Liver (tissue), 9 donors: Measurements from ENCODE around the gene CAVIN2. TPM values are rescaled to one million over a fixed set of nuclear protein-coding genes. Genes with fewer than 3 reads are reported as not detected.

Source experiments
- DNase-seq: peaks from one replicate; pipeline ENCODE4 v3.0.0-alpha.2; 2017; ENCODE audit warnings: low spot score
- H3K27ac ChIP-seq, 2 donors: one replicate each; pipeline ENCODE4 v1.7.0; 2013; ENCODE audit warnings: inconsistent platforms in 2 of 2, low read length in 2 of 2, control low read depth in 1 of 2, low read depth in 1 of 2, mild to moderate bottlenecking in 1 of 2
- H3K27me3 ChIP-seq, 4 donors: one replicate each; pipeline versions ENCODE4 v1.6.1 to v1.7.0; 2013; ENCODE audit warnings: low read length in 3 of 4, inconsistent platforms in 1 of 4, mild to moderate bottlenecking in 1 of 4, moderate library complexity in 1 of 4; ENCODE audit not compliant: control insufficient read depth in 4 of 4, insufficient read depth in 4 of 4
- H3K36me3 ChIP-seq, 4 donors: one replicate each; pipeline versions ENCODE4 v1.6.1 to v1.7.0; 2013; ENCODE audit warnings: low read length in 3 of 4, mild to moderate bottlenecking in 3 of 4, low read depth in 1 of 4, moderate library complexity in 1 of 4; ENCODE audit not compliant: control insufficient read depth in 4 of 4, insufficient read depth in 3 of 4
- H3K4me1 ChIP-seq, 4 donors: one replicate each; pipeline versions ENCODE4 v1.6.1 to v1.7.0; 2013; ENCODE audit warnings: low read length in 3 of 4, mild to moderate bottlenecking in 3 of 4, moderate library complexity in 1 of 4; ENCODE audit not compliant: control insufficient read depth in 4 of 4, insufficient read depth in 4 of 4
- H3K4me3 ChIP-seq, 3 donors: one replicate each; pipeline versions ENCODE4 v1.6.1 to v1.7.0; 2013; ENCODE audit warnings: low read length in 3 of 3, control low read depth in 1 of 3, low read depth in 1 of 3, mild to moderate bottlenecking in 1 of 3
- H3K9ac ChIP-seq, 2 donors: one replicate each; pipeline ENCODE4 v1.7.0; 2013; ENCODE audit warnings: low read length in 2 of 2, mild to moderate bottlenecking in 2 of 2, moderate library complexity in 2 of 2, control low read depth in 1 of 2, low read depth in 1 of 2
- H3K9me3 ChIP-seq, 4 donors: one replicate each; pipeline versions ENCODE4 v1.6.1 to v1.7.0; 2013; ENCODE audit warnings: low read length in 3 of 4; ENCODE audit not compliant: control insufficient read depth in 4 of 4
- EGR1 ChIP-seq, 2 donors: IDR thresholded peaks; 2 replicates each; pipeline ENCODE4 v1.6.1; 2016 to 2018; ENCODE audit warnings: antibody characterized with exemption in 2 of 2, low read depth in 2 of 2
- FOXA2 ChIP-seq: IDR thresholded peaks from 2 replicates; pipeline ENCODE4 v1.6.1; 2016; ENCODE audit warnings: antibody characterized with exemption
- HNF4A ChIP-seq, 2 donors: conservative IDR thresholded peaks; 2 replicates each; pipeline ENCODE4 v1.6.1; 2016; ENCODE audit warnings: antibody characterized with exemption in 2 of 2, mild to moderate bottlenecking in 2 of 2
- HNF4G ChIP-seq: IDR thresholded peaks from 2 replicates; pipeline ENCODE4 v1.6.1; 2016; ENCODE audit warnings: antibody characterized with exemption
- RAD21 ChIP-seq, 2 donors: IDR thresholded peaks; 2 replicates each; pipeline ENCODE4 v1.6.1; 2016; ENCODE audit warnings: antibody characterized with exemption in 2 of 2, mild to moderate bottlenecking in 2 of 2
- REST ChIP-seq: IDR thresholded peaks from 2 replicates; pipeline ENCODE4 v1.6.1; 2016; ENCODE audit warnings: antibody characterized with exemption, mild to moderate bottlenecking
- RXRA ChIP-seq, 2 donors: IDR thresholded peaks; 2 replicates each; pipeline ENCODE4 v1.6.1; 2017 to 2018; ENCODE audit warnings: antibody characterized with exemption in 2 of 2, mild to moderate bottlenecking in 1 of 2
- SP1 ChIP-seq: IDR thresholded peaks from 2 replicates; pipeline ENCODE4 v1.6.1; 2018; ENCODE audit warnings: antibody characterized with exemption, mild to moderate bottlenecking
- TAF1 ChIP-seq: conservative IDR thresholded peaks from 2 replicates; pipeline ENCODE4 v1.6.1; 2016; ENCODE audit warnings: antibody characterized with exemption, mild to moderate bottlenecking
- WGBS: extraction: QIAGEN DNeasy Blood & Tissue Kit; methylation state at CpG from one replicate; pipeline ENCODE4 v1.1.7; 2013; 5-methylcytosine and 5-hydroxymethylcytosine counted together
- polyA plus RNA-seq, 2 donors: library from polyadenylated mRNA; stranded (reverse) in 1 of 2; unstranded in 1 of 2; fragments of 200-250 nt in 1 of 2; fragments of >200 nt in 1 of 2; fragmentation: Nextera tagmentation in 1 of 2; extraction: Ambion mirVana in 1 of 2; gene quantifications; one replicate each; pipeline versions ENCODE4 v1.2.1 to v1.2.3, GENCODE V29; 2013 to 2015
- total RNA-seq, 2 donors: library from RNA; depleted of rRNA; stranded (reverse); fragments of >200 nt; gene quantifications; one replicate each; pipeline ENCODE4 v1.2.3, GENCODE V29; 2014
- TF ChIP-seq, protein P1 (sequence below): IDR thresholded peaks from 2 replicates; pipeline ENCODE4 v1.6.1; 2016; ENCODE audit warnings: antibody characterized with exemption
- TF ChIP-seq, protein P2 (sequence below): IDR thresholded peaks from 2 replicates; pipeline ENCODE4 v1.6.1; 2016; ENCODE audit warnings: antibody characterized with exemption
- TF ChIP-seq, protein P3 (sequence below): fragments of 150-350 bp; IDR thresholded peaks from 2 replicates; pipeline ENCODE4 v1.5.1; 2017; ENCODE audit warnings: improper control_type of control experiment, low read depth, low read length; ENCODE audit not compliant: missing input control
- donor health status: healthy.
- donor health status: healthy.
- donor health status: healthy.
- donor health status: healthy.
- donor health status: healthy.

CAVIN2 gene
- total and polyA plus RNA-seq, 4 donors: 13.3 to 20.7 (median 14.0) TPM

DNA sequence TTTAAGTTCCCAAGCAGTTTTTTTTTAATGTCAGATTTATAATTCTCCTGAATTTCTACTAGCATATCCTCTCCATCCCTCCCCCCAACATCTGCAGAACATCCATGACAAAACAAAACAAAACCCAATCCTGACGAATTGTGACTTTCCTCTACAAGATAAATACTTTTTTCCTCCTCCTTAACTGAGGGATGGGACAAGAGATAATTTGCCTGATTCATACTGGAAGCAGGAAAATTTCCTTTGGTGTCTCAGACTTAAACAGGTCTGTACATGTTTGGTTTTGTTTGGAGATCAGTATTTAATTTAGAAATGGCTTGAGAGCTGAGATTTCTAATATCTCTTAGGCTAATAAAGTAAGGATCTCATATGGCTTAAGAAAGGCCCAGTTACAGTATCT, 2.2 kb downstream of the CAVIN2 start (continued):
- no peak for TF ChIP-seq REST
- no peak for TF ChIP-seq RXRA (IDR thresholded peaks at IDR 0.05)
- no peak for TF ChIP-seq SP1
- TF ChIP-seq, protein P1, sequence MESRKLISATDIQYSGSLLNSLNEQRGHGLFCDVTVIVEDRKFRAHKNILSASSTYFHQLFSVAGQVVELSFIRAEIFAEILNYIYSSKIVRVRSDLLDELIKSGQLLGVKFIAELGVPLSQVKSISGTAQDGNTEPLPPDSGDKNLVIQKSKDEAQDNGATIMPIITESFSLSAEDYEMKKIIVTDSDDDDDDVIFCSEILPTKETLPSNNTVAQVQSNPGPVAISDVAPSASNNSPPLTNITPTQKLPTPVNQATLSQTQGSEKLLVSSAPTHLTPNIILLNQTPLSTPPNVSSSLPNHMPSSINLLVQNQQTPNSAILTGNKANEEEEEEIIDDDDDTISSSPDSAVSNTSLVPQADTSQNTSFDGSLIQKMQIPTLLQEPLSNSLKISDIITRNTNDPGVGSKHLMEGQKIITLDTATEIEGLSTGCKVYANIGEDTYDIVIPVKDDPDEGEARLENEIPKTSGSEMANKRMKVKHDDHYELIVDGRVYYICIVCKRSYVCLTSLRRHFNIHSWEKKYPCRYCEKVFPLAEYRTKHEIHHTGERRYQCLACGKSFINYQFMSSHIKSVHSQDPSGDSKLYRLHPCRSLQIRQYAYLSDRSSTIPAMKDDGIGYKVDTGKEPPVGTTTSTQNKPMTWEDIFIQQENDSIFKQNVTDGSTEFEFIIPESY: no peak

- Histone ChIP-seq H3K27me3 (no peaks in the 10 kb centered on the region), H3K9ac (no peak overlapping the region), H3K9me3 (no peaks in the 10 kb centered on the region), H3K4me1 (peaks cover 0 to 10% (median 5%) of the 10 kb centered on the region in 4 donors), H3K36me3 (no peaks in the 10 kb centered on the region), H3K27ac (no peak overlapping the region), H3K4me3 (no peak overlapping the region)
- DNase-seq: no peak
- TF ChIP-seq, protein P2, sequence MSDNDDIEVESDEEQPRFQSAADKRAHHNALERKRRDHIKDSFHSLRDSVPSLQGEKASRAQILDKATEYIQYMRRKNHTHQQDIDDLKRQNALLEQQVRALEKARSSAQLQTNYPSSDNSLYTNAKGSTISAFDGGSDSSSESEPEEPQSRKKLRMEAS: no peak
- no peak for TF ChIP-seq TAF1
- 75% methylated on average over 2 of the region's 2 CpGs for WGBS
These were observed 6.0 kb downstream of the CAVIN2 start for GRCh38 chr2:191840921-191841320.

- no peak overlapping the region for H3K9ac ChIP-seq
- H3K27me3 ChIP-seq: no peaks in the 10 kb centered on the region
- 55% methylated on average over 7 of the region's 7 CpGs for WGBS
- H3K36me3 ChIP-seq: no peaks in the 10 kb centered on the region
- H3K9me3 ChIP-seq: no peaks in the 10 kb centered on the region
- H3K4me1 ChIP-seq: peaks cover 0 to 10% (median 5%) of the 10 kb centered on the region in 4 donors
- no peak overlapping the region for H3K4me3 ChIP-seq
- TF ChIP-seq RAD21 (IDR thresholded peaks at IDR 0.05) (peak; percentile 50 to 53), EGR1 (IDR thresholded peaks at IDR 0.05; ENCODE audit: low read depth in 2 of 2) (no peak), HNF4A (conservative IDR thresholded peaks at IDR 0.05) (peak in 1 of 2 donors; percentile 5), RXRA (IDR thresholded peaks at IDR 0.05) (no peak), HNF4G (peak; percentile 20), FOXA2 (peak; percentile 24)
- TF ChIP-seq, protein P2: no peak
- TF ChIP-seq, protein P3, sequence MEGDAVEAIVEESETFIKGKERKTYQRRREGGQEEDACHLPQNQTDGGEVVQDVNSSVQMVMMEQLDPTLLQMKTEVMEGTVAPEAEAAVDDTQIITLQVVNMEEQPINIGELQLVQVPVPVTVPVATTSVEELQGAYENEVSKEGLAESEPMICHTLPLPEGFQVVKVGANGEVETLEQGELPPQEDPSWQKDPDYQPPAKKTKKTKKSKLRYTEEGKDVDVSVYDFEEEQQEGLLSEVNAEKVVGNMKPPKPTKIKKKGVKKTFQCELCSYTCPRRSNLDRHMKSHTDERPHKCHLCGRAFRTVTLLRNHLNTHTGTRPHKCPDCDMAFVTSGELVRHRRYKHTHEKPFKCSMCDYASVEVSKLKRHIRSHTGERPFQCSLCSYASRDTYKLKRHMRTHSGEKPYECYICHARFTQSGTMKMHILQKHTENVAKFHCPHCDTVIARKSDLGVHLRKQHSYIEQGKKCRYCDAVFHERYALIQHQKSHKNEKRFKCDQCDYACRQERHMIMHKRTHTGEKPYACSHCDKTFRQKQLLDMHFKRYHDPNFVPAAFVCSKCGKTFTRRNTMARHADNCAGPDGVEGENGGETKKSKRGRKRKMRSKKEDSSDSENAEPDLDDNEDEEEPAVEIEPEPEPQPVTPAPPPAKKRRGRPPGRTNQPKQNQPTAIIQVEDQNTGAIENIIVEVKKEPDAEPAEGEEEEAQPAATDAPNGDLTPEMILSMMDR: peak; percentile 2
- no peak overlapping the region for H3K27ac ChIP-seq
- no peak for DNase-seq
These were observed 6.7 kb downstream of the CAVIN2 start for GRCh38 chr2:191839918-191840804.
